HCT116 (cell line): ENCODE results near the gene HMGB1. TPM values are rescaled to one million over a fixed set of nuclear protein-coding genes. Genes with fewer than 3 reads are reported as not detected.

Experiments
- ATAC-seq: fragments of 200-7000 bp; cut with Tn5 transposase; 2 replicates; pipeline ENCODE4 v1.9.1; 2020; ENCODE audit warnings: mild to moderate bottlenecking, moderate library complexity
- BruUV-seq: library from RNA; stranded (reverse); fragments of 400-500 nt; replicated peaks from 2 replicates; lab custom pipeline; 2021; lab: Mats Ljungman, UMichigan
- CTCF ChIA-PET: fragments of 300-600 bp; sonication (Branson Sonifier 250); formaldehyde crosslinking; loops from one replicate; lab custom pipeline; 2021; ENCODE audit warnings: antibody characterized with exemption; lab: Charles Lee
- POLR2A ChIA-PET: fragments of 300-600, 350-600 bp; sonication (Branson Sonifier 250); formaldehyde crosslinking; loops from one replicate; lab custom pipeline; 2021; ENCODE audit warnings: antibody characterized with exemption; lab: Charles Lee
- RAD21 ChIA-PET, 2 experiments: fragments of 300-600 bp; sonication (Branson Sonifier 250); formaldehyde crosslinking; loops; one replicate each; lab custom pipeline; 2023; ENCODE audit warnings: low total read pairs in 2 of 2; ENCODE audit not compliant: uncharacterized antibody in 2 of 2, unreplicated experiment in 2 of 2, low non-redundant PET in 1 of 2; lab: Charles Lee
- DNase-seq: peaks from one replicate; pipeline ENCODE4 v3.0.0-alpha.2; 2010; ENCODE audit warnings: low read depth, low spot score
- H2AFZ ChIP-seq: fragments of 200-600 bp; shearing (Covaris generic), sonication (generic); 2 replicates; pipeline ENCODE4 v1.6.1; 2017; ENCODE audit warnings: low read depth, mixed run types, mixed read lengths, antibody characterized with exemption, low read length; ENCODE audit not compliant: poor library complexity, severe bottlenecking
- H3K27ac ChIP-seq: 2 replicates; pipeline ENCODE4 v1.5.1; 2012; ENCODE audit warnings: low read depth, low read length
- H3K27me3 ChIP-seq: fragments of 200-600 bp; sonication (generic); 2 replicates; pipeline ENCODE4 v1.6.1; 2016; ENCODE audit warnings: mixed run types, low read length, mixed read lengths; ENCODE audit not compliant: insufficient read depth
- H3K36me3 ChIP-seq, 2 experiments: fragments of 200-500 bp in 1 of 2; fragments of 200-600 bp in 1 of 2; sonication (Bioruptor generic) in 1 of 2; sonication (generic) in 1 of 2; 2 replicates each; pipeline versions ENCODE4 v1.5.1 to v1.6.1; 2014 to 2016; ENCODE audit warnings: low read length in 2 of 2, inconsistent platforms in 1 of 2, mixed read lengths in 1 of 2, mixed run types in 1 of 2; ENCODE audit not compliant: insufficient read depth in 2 of 2, control insufficient read depth in 1 of 2
- H3K4me1 ChIP-seq, 2 experiments: fragments of 200-600 bp in 1 of 2; sonication (generic) in 1 of 2; 2 replicates each; pipeline versions ENCODE4 v1.5.1 to v1.6.1; 2012 to 2017; ENCODE audit warnings: low read length in 2 of 2, inconsistent platforms in 1 of 2, mild to moderate bottlenecking in 1 of 2, mixed read lengths in 1 of 2, mixed run types in 1 of 2, moderate library complexity in 1 of 2; ENCODE audit not compliant: insufficient read depth in 2 of 2, control insufficient read depth in 1 of 2
- H3K4me2 ChIP-seq: fragments of 200-600 bp; sonication (generic); 2 replicates; pipeline ENCODE4 v1.6.1; 2017; ENCODE audit warnings: mixed run types, low read length, mixed read lengths
- H3K4me3 ChIP-seq, 2 experiments: fragments of 200-600 bp in 1 of 2; sonication (generic) in 1 of 2; replicated peaks in 1 of 2; 2 replicates each; pipeline ENCODE4 v1.5.1; 2011 to 2016; ENCODE audit warnings: low read length in 2 of 2, control low read depth in 1 of 2, low read depth in 1 of 2, mild to moderate bottlenecking in 1 of 2, mixed read lengths in 1 of 2, mixed run types in 1 of 2
- H3K79me2 ChIP-seq: fragments of 200-600 bp; sonication (generic); 2 replicates; pipeline ENCODE4 v1.6.1; 2017; ENCODE audit warnings: mild to moderate bottlenecking, mixed run types, low read length, moderate library complexity, mixed read lengths; ENCODE audit not compliant: insufficient read depth
- H3K9ac ChIP-seq: fragments of 200-600 bp; sonication (generic); 2 replicates; pipeline ENCODE4 v1.6.1; 2016; ENCODE audit warnings: low read length, mixed read lengths
- H3K9me2 ChIP-seq: fragments of 200-600 bp; sonication (generic), shearing (Covaris generic); 2 replicates; pipeline ENCODE4 v1.6.1; 2017; ENCODE audit warnings: mixed run types, mild to moderate bottlenecking, moderate library complexity; ENCODE audit not compliant: insufficient read depth
- H3K9me3 ChIP-seq, 2 experiments: fragments of 200-500 bp in 1 of 2; fragments of 200-600 bp in 1 of 2; sonication (Bioruptor generic) in 1 of 2; sonication (generic) in 1 of 2; 2 replicates each; pipeline ENCODE4 v1.6.1; 2014 to 2017; ENCODE audit warnings: low read length in 2 of 2, mixed read lengths in 2 of 2, inconsistent platforms in 1 of 2, low read depth in 1 of 2, mild to moderate bottlenecking in 1 of 2, mixed run types in 1 of 2, moderate library complexity in 1 of 2; ENCODE audit not compliant: control insufficient read depth in 1 of 2, insufficient read depth in 1 of 2
- H4K20me1 ChIP-seq: fragments of 200-600 bp; sonication (generic), shearing (Covaris generic); 2 replicates; pipeline ENCODE4 v1.6.1; 2017; ENCODE audit warnings: mixed run types, mild to moderate bottlenecking, moderate library complexity; ENCODE audit not compliant: insufficient read depth
- ATF3 ChIP-seq: IDR thresholded peaks from 2 replicates; pipeline ENCODE4 v1.6.1; 2012
- CBX3 ChIP-seq: IDR thresholded peaks from 2 replicates; pipeline ENCODE4 v1.6.1; 2012; ENCODE audit warnings: low read depth
- CEBPB ChIP-seq: IDR thresholded peaks from 2 replicates; pipeline ENCODE4 v1.6.1; 2012; ENCODE audit warnings: low read depth
- CTCF ChIP-seq, 3 experiments: fragments of 200-600 bp in 1 of 3; sonication (generic) in 1 of 3; IDR thresholded peaks in 2 of 3; conservative IDR thresholded peaks in 1 of 3; 2 replicates each; pipeline ENCODE4 v1.5.1; 2012 to 2017; ENCODE audit warnings: low read depth in 2 of 3, low read length in 2 of 3, antibody characterized with exemption in 1 of 3, borderline replicate concordance in 1 of 3, control low read depth in 1 of 3, mild to moderate bottlenecking in 1 of 3, mixed read lengths in 1 of 3, mixed run types in 1 of 3, moderate library complexity in 1 of 3; ENCODE audit not compliant: insufficient read depth in 1 of 3
- ELF1 ChIP-seq: IDR thresholded peaks from 2 replicates; pipeline ENCODE4 v1.6.1; 2012; ENCODE audit warnings: low read depth, borderline replicate concordance
- EZH2 ChIP-seq: fragments of 200-600 bp; sonication (generic); IDR thresholded peaks from 2 replicates; pipeline ENCODE4 v1.6.1; 2017; ENCODE audit warnings: antibody characterized with exemption, mixed run types
- JUND ChIP-seq: IDR thresholded peaks from 2 replicates; pipeline ENCODE4 v1.6.1; 2012
- MAX ChIP-seq: IDR thresholded peaks from 2 replicates; pipeline ENCODE4 v1.6.1; 2012
- POLR2A ChIP-seq: IDR thresholded peaks from 2 replicates; pipeline ENCODE4 v1.7.0; 2011; ENCODE audit warnings: borderline replicate concordance; ENCODE audit not compliant: insufficient read depth, insufficient read length; ENCODE audit errors: extremely low read depth
- REST ChIP-seq: IDR thresholded peaks from 2 replicates; pipeline ENCODE4 v1.6.1; 2012; ENCODE audit warnings: low read depth
- SP1 ChIP-seq: IDR thresholded peaks from 2 replicates; pipeline ENCODE4 v1.6.1; 2012; ENCODE audit warnings: low read depth
- TCF7L2 ChIP-seq: IDR thresholded peaks from 2 replicates; pipeline ENCODE4 v1.7.0; 2011; ENCODE audit warnings: borderline replicate concordance, inconsistent platforms; ENCODE audit not compliant: insufficient read depth, insufficient read length; ENCODE audit errors: extremely low read depth
- YY1 ChIP-seq: IDR thresholded peaks from 2 replicates; pipeline ENCODE4 v1.6.1; 2011; ENCODE audit warnings: low read length, low read depth, moderate library complexity, mild to moderate bottlenecking; ENCODE audit not compliant: insufficient replicate concordance; ENCODE audit errors: extremely low read depth
- intact Hi-C: fragments of 100-400 bp; cut with micrococcal nuclease; formaldehyde crosslinking; loops from 2 replicates; pipeline ENCODE4 v1.10.0; 2022
- total RNA-seq: library from RNA; stranded (reverse); gene quantifications from one replicate; pipeline ENCODE4 v1.2.1, GENCODE V29; 2021; ENCODE audit not compliant: unreplicated experiment

Gene HMGB1
- total RNA-seq, 1 experiment from 2014 or later, result 678 TPM

- ChIA-PET CTCF (no interaction called here), POLR2A (no interaction called here), RAD21 (no interaction called here)
- no TSS peak for BruUV-seq
- TF ChIP-seq REST (no peak), TCF7L2 (no peak), YY1 (no peak)
- Histone ChIP-seq H3K4me1 (no peaks in the 10 kb centered on the region), H3K79me2 (no peaks in the 10 kb centered on the region), H3K4me3 (no peak overlapping the region), H3K9ac (no peak overlapping the region), H3K27ac (no peak overlapping the region), H3K4me2 (no peak overlapping the region), H3K36me3 (no peaks in the 10 kb centered on the region), H3K9me3 (no peaks in the 10 kb centered on the region), H4K20me1 (no peaks in the 10 kb centered on the region), H3K9me2 (no peaks in the 10 kb centered on the region), H3K27me3 (no peaks in the 10 kb centered on the region), H2AFZ (no peak overlapping the region)
- ATAC-seq (no peak), DNase-seq (no peak)
- intact Hi-C loops, result no loop called here
Measured at GRCh38 chr13:30495746-30496145, 30.0 kb upstream of the HMGB1 start.

- H3K36me3 ChIP-seq, result no peaks in the 10 kb centered on the region
- peaks cover 0 to 7% of the 10 kb centered on the region in 2 experiments; a peak in 1 of 4 replicates for H3K4me1 ChIP-seq
- no peak overlapping the region for H3K4me3 ChIP-seq
- ChIA-PET RAD21 (no interaction called here), CTCF (no interaction called here), POLR2A (no interaction called here)
- BruUV-seq, result no TSS peak
- H3K9me3 ChIP-seq, result no peaks in the 10 kb centered on the region
- intact Hi-C loops, result no loop called here
- H2AFZ ChIP-seq, result no peak overlapping the region
- no peaks in the 10 kb centered on the region for H3K9me2 ChIP-seq
- no peak overlapping the region for H3K27ac ChIP-seq
- DNase-seq (no peak), ATAC-seq (no peak)
- no peak overlapping the region for H3K9ac ChIP-seq
- no peaks in the 10 kb centered on the region for H3K79me2 ChIP-seq
- H4K20me1 ChIP-seq, result no peaks in the 10 kb centered on the region
- H3K27me3 ChIP-seq, result no peaks in the 10 kb centered on the region
- no peak overlapping the region for H3K4me2 ChIP-seq
- TF ChIP-seq SP1 (no peak), JUND (no peak), POLR2A (no peak), EZH2 (no peak), CTCF (IDR thresholded peaks at IDR 0.05 in 2 of 3, conservative IDR thresholded peaks at IDR 0.05 in 1 of 3; ENCODE audit: borderline replicate concordance in 1 of 3, insufficient read depth in 1 of 3, low read depth in 2 of 3, low read length in 2 of 3) (no peak), ATF3 (no peak), CBX3 (no peak), TCF7L2 (no peak), ELF1 (no peak), CEBPB (no peak), MAX (no peak)
Measured at GRCh38 chr13:30493658-30494381, 28.1 kb upstream of the HMGB1 start.
